HG02840 (cell line): ENCODE results near the gene PRPF31.
"Not testable (repeated sequence)": the region's sequence is repeated elsewhere in the genome, so short reads cannot be mapped to it uniquely, and the experiment has no call there.

Experiments used
- ATAC-seq: cut with Tn5 transposase; IDR thresholded peaks from one replicate; pipeline ENCODE4 v1.9.1; 2021; ENCODE audit warnings: mild to moderate bottlenecking, moderate library complexity, moderate number of reproducible peaks; ENCODE audit not compliant: unreplicated experiment, low FRiP score

PRPF31 gene

DNA sequence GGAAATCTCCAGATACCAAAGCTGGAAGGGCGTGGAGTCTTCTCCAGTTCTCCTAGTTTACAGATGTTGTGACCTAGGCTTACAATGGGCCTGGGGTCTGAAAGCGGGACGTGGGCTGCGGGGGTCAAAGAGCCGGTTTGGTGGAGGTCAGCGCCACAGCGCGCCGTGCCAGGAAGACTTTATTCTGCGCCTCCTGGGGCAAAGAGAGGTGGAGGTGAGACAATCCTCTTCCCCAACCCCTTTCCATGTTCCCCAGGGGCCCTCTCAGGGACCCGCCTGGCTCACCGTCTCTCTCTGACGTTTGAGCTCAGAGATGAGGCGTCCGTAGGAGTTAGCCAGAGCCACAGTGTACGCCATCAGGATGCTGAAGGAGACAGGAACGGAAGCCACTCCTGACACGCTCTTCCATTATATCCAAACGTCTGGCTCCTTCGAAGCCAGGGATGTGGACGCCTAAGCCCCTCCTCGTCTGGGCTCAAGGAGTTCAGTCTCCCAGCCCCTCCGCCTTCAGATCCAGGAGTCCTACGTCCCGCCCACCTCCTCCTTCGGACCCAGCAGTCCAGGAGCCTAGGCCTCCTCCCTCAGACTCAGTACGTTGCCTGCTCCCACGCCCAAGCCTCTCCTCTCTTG is 44.7 kb downstream of the PRPF31 start:
- ATAC-seq, result no peak

DNA sequence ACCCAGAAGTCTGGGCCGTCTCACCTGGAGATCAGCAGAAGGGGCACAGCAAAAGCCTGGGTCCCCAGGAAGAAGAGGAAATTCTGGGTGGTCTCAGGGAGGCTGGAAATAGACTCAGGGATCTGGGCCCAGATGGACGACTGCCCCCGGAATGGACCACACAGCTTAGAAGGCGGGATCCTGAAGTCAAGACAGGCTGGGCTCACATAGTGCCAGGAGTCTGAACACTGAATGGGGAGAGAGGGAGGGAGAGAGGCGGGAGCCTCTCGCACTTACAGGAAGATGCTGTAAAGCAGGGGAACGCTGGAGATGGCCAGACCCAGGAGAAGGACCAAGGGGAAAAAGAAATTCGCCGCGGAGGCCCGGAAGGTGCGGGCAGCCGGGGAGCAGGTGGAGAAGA is 45.3 kb downstream of the PRPF31 start:
- no peak for ATAC-seq

DNA sequence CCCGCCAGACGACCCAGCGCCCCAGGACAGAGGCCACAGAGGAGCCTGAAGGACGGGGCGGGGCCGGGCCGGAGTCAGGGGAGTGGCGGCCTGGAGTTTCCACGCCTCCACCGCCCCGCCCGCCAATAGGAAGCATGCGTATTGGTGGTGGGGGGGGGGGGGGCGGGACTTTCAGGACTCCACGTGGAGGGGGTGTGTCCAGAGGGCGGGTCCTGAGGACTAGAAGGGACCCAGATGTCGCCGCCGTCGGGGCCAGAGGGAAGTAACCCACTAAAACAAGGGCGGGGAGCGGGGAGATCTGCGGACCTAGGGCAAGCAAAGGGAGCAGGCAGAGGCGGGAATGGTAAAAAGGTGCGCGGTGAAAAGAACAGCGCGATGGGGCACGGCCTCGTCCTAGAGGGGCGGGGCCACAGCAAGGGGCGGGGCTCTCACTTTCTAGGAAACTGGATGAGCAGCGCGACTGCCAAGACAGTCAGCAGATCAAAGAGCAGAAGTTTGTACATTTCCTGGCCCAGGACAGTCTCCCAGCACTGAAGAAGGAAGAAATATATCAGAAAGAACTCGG is 46.8 kb downstream of the PRPF31 start:
- ATAC-seq, result no peak

DNA sequence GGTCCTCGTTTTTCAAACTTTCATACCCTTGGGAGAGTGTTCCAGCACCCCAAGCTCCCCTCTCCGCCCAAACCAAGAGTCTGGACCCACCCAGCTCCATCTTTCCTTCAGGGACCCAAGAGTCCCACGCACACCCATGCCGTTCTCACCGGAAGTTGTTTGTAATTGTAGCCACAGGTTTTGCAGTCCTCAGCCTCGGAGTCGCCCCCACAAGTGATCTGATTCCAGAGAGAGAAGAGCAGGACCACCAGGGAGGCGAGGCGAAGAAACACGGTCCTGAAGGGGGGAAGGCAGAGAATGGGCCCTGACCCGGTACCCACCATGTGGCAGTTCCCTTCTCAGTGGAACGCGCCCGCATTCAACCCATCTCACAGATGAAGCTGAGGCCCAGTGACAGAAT is 47.3 kb downstream of the PRPF31 start:
- ATAC-seq, result no peak

DNA sequence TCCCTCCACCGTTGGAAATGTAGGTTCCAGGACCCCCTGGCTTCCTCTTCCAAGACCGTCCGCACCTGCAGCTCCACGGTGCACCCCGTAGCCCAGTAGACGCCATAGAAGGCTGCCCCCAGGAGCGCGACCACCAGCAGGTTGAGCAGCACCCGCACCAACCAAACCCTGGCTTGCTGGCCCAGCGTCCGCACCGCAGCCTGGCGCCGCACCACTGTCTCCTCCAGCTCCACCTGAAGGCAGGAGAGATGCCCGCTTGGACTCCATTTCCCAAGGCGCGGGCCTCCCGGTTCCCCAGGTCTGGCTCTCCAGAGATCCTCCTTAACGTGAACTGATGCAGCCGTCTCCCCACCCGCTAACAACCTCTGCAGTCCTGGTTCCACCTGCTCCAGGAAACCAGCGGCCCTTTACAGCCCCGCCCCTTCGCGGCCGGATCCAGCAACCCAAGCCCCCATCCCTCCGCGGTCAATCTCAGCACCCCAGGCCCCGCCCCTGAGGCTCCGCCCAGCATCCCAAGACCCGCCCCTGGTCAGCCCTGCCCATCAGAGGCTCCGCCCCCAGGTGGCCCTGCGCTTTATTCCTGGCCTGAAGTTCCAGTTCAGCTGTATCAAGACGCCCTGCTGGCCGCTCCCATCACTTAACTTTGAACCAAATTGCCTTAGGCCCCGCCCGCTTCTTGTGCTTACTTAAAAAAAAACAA is 49.0 kb downstream of the PRPF31 start:
- ATAC-seq, result no peak

DNA sequence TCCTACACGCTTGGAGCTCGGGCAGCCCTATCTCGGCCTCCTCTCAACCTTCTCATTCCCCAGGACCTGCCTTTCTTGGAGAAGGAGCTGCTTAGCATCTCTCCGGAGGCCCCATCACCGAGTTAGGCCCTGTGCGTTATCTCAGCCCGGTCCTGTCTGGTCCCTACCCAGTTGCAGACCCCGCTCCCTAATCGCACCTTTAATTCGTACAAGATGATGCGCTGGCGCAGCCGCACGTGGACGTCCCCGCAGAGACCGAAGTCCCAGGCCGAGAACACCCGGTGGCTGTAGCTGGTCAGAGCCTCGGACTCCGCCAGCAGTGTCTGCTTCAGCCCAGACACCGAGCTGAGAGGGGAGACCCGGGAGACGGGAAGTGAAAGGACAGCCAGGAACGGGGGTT is 49.7 kb downstream of the PRPF31 start:
- no peak for ATAC-seq

DNA sequence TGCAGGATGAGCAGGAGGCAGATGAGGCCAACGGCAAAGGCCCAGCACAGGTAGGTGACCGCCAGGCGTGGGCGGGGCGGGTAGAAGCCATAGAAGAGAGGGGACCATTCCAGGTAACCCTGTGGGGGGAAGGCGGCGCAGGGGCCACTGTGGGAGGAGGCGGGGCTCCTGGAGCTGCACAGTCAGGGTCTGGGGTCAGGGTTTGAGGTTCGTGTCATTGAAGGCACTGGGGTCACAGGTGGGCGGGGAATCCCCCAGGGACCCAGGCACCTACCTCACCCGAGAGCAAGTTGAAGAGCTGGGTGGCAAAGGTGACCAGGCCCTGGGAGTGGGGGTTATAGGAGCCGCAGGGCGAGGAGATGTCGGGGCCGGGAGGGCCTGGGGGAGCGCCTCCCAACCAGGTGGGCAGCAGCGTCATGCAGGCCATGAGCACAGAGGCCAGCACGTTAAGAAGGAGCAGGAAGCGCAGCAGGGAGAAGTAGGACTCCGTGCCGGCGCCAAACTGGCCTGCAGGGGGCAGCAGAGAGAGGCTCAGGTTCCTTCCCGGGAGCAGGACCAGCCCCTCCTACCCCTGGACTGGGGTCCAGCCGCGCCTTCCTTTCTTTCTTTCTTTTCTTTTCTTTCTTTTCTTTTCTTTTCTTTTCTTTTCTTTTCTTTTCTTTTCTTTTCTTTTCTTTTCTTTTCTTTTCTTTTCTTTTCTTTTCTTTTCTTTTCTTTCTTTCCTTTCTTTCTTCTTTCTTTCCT is 52.8 kb downstream of the PRPF31 start:
- ATAC-seq, result no peak

DNA sequence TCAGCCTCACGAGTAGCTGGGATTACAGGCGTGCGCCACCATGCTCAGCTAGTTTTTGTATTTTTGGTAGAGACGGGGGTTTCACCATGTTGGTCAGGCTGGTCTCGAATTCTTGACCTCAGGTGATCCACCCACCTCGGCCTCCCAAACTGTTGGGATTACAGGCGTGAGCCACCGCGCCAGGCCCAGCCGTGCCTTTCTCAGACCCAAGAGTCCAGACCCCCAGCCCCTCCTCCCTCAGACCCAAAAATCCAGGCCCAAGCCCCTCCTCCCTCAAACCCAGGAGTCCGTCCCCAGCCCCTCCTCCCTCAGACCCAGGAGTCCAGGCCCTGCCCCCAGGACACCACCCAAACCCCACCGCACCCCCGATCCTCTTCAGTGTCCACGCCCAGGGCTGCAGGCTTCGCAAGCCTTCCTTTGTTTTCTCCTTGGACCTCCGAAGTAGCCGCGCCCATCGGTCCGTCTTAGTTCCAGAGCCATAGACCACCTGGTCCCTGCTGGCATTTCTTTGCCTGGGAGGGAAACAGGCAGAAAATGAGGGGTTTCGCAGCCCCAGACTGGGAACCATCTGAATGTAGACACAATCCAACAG is 53.7 kb downstream of the PRPF31 start:
- ATAC-seq, result no peak

DNA sequence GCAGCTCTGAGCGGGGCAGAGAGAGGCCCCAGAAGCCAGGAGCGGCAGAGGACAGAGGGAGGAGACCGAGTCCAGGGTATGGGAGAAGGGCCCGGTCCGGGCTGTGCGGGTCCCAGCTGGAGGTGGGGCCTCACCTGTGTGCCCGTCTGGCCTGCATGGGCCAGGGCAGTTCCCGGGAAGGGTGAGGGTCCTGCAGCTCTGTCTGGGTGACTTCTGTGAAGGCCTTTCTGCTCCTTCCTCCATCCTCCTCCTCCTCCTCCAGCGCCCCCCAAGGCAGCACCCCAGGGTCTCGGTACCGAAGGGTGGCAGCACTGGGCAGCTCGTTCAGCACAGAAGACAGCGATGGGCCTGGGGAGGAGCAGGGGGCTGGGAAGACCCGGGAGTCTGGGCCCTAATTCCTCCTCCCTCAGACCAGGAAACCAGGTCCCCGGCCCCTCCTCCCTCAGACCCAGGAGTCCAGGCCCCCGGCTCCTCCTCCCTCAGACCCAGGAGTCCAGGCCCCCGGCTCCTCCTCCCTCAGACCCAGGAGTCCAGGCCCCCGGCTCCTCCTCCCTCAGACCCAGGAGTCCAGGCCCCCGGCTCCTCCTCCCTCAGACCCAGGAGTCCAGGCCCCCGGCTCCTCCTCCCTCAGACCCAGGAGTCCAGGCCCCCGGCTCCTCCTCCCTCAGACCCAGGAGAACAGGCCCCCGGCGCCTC is 56.3 kb downstream of the PRPF31 start:
- not testable (repeated sequence) for ATAC-seq

DNA sequence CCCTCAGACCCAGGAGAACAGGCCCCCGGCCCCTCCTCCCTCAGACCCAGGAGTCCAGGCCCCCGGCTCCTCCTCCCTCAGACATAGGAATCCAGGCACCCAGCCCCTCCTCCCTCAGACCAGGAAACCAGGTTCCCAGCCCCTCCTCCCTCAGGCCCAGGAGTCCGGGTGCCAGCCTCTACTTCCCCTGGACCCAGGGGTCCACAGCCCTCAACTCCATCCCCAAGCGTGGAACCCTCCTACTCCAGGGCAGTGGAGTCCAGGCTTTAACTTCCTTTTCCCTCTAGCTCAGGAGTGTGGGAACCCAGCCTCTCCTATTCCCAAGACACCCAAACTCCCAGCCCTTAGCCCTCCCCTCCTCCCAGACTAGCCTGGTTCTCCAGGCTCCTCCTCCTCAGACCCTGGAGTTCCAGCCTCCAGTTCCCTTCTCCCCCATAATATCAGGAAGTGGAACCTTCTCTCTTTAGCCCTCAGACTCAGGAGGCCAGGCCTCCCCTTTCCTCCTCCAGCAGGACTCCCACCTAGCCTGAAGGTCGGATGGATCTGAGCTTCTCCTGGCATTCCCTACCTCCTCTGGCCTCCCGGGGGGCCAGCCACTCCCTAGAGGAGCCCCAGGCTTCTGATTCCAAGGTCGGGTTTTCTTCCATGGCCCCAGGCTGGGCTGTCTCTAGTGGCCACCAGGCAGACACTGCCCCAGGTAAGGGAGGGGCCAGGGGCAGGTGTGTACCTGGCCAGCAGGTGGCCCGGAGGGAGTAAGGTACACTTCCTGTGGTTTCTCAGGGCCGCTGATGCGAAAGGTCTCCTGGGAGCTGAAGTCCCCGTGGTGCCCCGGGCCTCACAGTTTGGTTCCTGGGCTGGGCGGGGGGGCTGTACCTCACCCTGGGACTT is 57.2 kb downstream of the PRPF31 start, which contains the start of gene TMC4:
Gene TMC4 (minus strand): TSS at position 690 of the 888 bp plus-strand sequence. CDS start 43 bp downstream, at position 647.
- ATAC-seq, result no peak

DNA sequence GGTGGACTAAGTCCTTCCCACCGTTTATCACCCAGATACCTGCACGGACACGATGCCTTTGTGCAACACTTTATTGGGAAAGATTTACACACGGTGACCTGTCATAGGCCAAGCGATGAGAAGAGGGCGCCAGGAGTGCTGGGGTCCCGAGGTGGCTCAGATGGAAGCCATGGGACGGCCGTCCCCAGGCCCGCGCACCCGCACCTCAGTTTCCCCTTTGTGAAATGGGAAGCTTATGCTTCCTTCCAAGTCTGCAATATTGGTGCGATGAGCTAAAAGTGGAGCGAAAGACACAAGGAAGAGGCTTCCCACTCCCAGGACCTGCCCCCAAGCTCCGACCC is 57.8 kb downstream of the PRPF31 start:
- no peak for ATAC-seq

DNA sequence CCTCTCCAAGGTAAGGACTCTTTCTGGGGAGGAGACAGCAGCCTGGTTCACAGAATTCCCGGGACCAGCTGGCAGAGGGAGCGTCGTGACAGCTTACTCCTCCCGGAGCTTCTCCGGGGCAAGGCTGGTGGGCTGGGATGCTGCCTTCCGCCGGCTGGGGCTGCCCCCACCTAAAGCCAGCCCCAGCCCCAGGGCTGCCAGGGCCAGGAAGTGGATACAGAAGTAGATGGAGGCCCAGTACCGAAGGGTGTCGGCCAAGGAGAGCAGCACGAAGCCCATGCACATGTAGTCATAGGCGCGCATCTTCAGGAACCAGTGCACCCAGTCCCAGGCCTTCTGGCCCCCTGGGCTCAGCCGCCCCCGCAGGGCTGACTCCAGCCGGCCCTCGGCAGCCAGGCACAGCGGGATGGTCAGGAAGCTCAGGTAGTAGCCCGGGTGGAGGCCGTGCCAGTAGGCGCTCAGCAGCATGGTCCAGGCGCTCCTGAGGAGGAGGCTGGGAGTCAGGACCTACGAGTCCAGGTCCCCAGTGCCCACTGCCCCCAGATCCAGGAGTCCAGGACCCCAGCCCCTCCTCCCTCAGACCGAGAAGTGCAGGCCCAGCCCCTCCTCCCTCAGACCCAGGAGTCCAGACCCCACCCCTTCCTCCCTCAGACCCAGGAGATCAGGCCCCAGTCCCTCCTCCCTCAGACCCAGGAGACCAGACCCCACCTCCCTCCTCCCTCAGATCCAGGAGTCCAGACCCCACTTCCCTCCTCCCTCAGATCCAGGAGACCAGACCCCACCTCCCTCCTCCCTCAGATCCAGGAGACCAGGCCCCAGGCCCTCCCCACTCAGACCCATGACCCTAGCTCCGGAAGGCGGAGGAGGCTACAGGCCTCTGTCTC is 58.6 kb downstream of the PRPF31 start:
- no peak for ATAC-seq

DNA sequence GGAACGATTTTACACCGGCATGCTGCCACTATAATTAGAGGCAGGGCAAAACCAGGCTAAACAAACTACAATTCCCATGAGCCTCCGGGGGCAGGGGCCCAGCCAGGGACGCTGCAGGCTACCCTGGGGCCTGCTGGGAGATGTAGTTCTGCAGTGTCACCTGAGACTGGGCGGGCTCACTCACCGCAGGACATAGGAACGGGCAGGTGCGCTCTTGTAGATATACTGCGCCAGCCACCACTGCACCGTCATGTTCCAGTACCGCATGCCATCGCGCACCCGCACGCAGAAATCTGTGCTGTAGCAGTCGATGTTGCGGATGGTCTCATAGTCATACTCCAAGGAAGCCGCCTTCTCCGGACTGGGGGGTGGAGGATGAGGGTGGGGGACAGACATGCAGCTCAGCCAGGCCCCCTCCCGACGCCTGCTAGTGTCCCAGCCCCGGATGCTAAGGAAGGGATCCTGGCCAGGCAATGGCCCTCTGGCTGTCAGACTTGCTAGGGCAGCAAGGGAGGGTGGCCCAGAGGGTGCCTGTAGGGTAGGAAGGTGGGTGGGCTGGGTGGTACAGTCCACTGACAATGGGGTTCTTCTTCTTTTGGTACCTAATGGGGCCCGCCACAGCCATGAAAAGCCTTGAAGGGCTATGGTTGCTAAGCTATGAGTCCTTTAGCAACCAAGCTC is 63.2 kb downstream of the PRPF31 start:
- ATAC-seq, result no peak

DNA sequence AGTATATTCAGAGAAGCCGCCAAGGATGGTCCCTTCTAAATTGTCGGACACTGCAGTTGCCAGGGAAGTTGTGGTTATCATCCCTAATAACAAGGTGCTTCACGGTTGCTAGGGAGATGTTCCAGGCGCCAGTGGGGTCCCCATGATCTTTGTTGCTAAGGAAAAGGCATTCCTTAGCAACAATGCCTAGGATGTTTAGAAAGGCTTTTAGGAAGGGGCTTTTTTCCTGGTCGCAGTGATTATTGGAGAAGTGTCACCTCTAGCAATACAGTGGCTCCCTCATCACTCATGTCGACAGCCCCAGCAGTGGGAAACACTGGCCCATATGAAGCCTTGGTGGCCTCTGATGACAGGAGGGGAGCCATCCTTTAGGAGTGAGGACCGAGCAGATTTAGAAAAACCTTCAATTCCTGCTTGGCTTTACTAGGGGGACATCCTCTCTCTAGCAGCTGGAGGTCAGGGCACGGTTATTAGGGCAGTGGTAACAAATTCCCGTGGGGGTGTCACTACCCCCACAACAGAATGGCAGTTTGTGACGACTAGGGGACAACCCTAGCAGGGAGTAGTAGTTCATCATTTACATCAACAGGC is 63.8 kb downstream of the PRPF31 start:
- no peak for ATAC-seq

DNA sequence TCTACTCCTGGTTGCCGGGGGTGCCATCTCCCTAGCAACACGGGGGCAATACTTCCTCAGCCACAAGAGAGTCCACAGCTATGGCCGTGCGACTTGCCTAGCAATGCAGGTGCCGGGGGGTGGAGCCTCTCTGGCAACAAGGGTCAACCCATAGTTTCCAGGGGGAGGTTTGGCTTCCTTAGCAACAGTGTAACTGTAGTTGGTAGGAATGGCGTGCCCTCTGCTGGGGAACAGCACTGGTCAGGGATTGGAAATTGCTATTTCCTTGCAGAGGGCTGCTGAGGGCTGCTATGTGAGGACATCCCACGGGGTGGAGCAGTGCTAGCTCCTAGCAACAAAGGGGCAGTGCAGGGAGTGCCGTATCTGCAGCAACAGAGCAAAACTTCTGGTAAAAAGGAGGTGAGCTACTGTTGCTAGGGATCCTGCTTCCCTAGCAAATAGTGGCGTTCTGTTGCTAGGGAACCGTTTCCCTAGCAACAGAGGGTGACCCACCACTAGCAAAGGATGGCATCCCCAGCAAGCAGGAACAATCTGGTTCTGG is 64.4 kb downstream of the PRPF31 start:
- no peak for ATAC-seq

DNA sequence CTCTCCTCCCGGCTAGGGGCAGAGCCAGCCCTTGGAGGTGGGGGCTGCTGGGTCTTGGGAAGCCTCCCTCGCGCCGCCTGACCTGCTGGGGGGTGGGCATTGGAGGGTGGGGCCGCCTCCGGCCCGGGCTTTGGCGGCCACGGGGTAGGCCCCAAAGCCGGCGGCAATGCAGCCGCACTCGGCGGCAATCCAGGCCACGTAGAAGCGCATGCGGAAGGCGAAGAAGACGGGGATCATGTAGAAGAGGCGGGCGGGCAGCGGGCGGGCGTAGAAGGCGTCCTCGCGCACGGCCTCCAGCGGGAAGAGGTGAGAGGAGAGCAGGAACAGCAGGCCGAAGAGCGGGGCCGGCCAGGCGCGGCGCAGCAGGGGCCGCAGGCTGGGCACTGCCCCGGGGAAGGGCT is 65.1 kb downstream of the PRPF31 start:
- ATAC-seq, result no peak
